HG02798 (cell line): Measurements from ENCODE around the gene ZC3H12C.
"Not testable (repeated sequence)": the region's sequence is repeated elsewhere in the genome, so short reads cannot be mapped to it uniquely, and the experiment has no call there.

Experiments used
- ATAC-seq: cut with Tn5 transposase; IDR thresholded peaks from one replicate; pipeline ENCODE4 v1.9.1; 2021; ENCODE audit warnings: mild to moderate bottlenecking; ENCODE audit not compliant: unreplicated experiment, poor library complexity

ZC3H12C gene

GRCh38 chr11:110174645-110175310, 81.6 kb downstream of the ZC3H12C start:
- ATAC-seq, result no peak

DNA sequence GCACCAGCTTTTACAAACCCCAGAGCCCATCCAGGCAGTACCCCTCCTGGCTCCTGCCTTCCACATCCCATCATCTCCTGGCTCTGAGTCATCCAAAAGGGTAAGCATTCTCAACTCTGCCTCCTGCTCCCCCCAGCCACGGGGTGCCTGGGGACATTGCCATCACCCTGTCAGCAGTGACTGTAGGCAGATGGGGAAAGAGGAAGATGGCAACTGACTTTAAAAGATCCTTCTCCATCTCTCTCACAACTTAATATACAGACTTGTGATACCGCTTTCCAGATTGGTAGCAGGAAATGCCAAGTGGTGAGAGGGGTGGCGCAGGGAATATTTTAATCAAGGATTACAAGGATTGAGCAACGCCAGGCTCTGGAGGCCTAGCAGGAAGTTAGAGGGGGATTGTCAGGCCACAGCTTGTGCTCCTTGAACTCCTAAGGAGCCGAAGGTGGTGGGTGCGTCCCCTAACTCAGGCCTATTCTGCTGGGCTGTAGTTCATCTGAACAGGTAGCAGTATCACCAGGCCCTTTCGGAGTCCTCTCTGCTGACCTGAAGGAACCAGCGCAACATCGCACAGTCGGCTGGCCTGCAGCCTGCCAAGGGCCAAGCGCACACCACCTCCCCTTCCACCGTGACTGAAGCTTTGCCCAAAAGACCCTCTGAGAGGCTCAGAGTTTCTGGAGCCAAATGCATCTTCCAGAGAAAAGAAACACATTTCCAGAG, 83.3 kb downstream of the ZC3H12C start:
- ATAC-seq, result no peak

DNA sequence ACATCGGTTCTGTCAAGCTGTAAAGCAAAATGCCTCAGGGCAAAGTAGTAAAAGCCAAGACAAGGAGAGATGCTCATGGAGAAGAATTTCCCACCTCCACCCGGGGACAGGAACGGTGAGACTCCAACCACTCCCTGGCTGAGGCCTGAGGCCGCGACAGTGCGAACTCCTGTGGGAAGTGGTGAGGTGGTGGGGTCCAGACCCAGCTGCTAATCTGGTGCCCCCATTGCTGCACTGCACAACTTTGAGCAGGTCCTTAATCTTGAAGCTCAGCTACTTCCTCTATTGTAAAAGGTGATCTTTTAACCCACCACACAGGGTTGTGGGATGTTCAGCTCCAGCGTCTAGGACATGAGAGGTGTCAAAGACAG, 83.9 kb downstream of the ZC3H12C start:
- no peak for ATAC-seq

- no peak for ATAC-seq
Measured at GRCh38 chr11:110179064-110179463, 85.9 kb downstream of the ZC3H12C start.

DNA sequence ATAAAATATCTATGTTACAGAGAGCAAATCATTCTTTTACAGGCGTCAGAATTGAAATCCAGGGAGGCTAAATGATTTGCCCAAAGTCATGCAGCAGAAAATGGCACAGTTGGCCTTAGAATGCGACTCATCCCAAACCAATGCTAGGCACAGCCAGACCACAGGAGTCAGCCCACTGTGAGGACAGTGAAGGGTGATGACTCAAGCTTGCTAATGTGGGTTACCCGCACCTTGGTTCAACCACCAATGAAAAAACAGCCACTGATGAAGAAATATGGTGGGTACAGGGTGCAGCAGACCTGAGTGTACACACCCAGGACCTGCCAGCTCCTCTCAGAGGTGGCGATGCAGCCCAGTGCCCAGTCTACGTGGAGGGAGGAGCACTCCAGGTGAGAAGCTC, 89.7 kb downstream of the ZC3H12C start:
- ATAC-seq, result no peak

- ATAC-seq, result no peak
Measured at GRCh38 chr11:110184456-110184855, 91.3 kb downstream of the ZC3H12C start.

- no peak for ATAC-seq
Measured at GRCh38 chr11:110185121-110185591, 92.0 kb downstream of the ZC3H12C start.

GRCh38 chr11:110185599-110185998, 92.4 kb downstream of the ZC3H12C start:
- no peak for ATAC-seq

GRCh38 chr11:110186456-110186855, 93.3 kb downstream of the ZC3H12C start:
- no peak for ATAC-seq

GRCh38 chr11:110186867-110187266, 93.7 kb downstream of the ZC3H12C start:
- no peak for ATAC-seq

- ATAC-seq, result no peak
Measured at GRCh38 chr11:110187731-110188130, 94.5 kb downstream of the ZC3H12C start.

GRCh38 chr11:110190885-110191284, 97.7 kb downstream of the ZC3H12C start:
- ATAC-seq, result no peak

DNA sequence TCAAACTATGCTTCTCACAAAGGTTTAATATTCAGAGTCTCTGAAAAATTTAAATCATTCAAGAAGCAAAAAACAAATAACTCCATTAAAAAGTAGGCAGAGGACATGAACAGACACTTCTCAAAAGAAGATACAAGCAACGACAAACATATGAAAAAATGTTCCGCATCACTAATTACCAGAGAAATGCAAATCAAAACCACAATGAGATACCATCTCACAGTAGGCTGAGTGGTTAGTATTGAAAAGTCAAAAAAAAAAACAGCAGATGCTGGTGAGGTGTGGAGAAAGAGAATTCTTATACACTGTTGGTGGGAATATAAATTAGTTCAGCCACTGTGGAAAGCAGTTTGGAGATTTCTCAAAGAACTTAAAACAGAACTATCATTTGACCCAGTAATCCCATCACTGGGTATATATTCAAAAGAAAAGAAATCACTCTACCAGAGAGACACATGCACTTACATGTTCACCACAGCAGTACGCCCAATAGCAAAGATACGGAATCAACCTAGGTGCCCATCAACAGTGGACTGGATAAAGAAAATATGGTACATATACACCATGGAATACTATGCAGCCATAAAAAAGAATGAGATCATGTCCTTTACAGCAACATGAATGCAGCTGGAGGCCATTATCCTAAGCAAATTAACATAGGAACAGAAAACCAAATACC, 99.6 kb downstream of the ZC3H12C start:
- ATAC-seq, result peak; percentile 71

DNA sequence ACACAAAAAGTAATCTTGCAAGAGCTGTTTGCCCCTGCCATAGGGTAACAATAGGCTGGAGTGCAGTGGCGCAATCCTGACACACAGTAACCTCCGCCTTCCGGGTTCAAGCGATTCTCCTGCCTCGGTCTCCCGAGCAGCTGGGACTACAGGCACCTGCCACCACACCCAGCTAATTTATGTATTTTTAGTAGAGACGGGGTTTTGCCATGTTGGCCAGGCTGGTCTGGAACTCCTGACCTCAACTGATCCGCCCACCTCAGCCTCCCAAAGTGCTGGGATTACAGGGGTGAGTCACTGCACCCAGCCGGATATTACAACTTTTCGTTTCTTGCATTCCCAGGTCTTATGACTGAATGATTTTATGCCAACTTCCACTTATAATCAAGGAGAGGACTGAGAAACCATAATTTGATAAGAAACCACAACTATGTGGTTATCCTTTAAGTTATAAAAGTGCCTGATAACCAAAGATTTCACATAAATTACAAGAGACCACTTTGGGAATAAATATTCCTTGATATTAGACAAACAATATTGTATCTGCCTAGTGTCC, 101.1 kb downstream of the ZC3H12C start:
- ATAC-seq, result not testable (repeated sequence)

DNA sequence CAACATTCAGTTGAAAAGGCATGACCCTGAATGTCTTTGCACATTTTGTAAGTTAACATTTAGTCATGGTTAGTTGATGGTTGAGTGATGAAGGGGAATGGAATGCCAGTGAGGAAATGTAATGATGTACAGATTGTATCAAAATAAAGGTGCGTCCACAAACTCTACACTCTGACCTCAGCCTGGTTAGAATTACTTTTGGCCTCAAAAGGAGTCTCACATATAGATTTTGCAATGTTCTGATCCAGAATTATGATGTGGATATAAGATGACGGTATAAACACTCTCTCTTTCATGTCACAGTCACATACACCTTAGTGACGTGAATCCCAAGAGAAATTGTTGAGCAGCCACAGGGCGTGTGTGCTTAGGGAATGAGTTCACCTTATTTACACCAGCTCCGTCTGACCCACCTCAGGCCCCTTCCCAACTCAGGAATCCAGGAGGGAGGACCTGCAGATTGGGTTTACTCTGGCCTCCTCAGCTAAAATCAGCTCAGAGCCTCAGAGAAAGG, 103.1 kb downstream of the ZC3H12C start:
- ATAC-seq, result no peak

GRCh38 chr11:110196884-110197420, 103.8 kb downstream of the ZC3H12C start:
- no peak for ATAC-seq

DNA sequence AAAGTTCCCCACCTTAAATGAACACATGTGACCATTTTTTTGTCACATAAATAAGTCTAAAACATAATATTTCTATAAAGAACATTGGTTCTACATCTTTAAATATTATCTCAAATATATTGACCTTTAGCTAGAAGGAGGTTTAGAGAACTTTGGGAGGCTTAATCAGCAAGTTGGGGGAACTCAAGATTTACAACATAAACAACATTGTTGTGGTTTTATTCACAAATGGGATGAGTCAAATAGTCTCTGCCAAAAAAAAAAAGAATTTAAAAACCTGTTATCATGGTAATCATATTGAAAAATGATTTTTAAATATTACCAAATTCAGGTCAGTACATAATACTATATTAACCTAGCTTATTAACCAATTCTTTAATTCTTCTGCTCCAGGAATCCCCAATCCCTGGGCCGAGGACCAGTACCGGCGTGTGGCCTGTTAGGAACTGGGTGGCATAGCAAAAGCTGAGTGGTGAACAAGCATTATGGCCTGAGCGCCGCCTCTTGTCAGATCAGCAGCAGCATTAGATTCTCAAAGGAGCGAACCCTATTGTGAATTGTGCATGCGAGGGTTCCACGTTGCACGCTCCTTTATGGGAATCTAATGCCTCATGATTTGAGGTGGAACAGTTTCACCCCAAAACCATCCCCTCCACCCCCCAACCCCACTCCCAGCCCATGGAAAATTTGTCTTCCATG, 105.0 kb downstream of the ZC3H12C start:
- no peak for ATAC-seq

DNA sequence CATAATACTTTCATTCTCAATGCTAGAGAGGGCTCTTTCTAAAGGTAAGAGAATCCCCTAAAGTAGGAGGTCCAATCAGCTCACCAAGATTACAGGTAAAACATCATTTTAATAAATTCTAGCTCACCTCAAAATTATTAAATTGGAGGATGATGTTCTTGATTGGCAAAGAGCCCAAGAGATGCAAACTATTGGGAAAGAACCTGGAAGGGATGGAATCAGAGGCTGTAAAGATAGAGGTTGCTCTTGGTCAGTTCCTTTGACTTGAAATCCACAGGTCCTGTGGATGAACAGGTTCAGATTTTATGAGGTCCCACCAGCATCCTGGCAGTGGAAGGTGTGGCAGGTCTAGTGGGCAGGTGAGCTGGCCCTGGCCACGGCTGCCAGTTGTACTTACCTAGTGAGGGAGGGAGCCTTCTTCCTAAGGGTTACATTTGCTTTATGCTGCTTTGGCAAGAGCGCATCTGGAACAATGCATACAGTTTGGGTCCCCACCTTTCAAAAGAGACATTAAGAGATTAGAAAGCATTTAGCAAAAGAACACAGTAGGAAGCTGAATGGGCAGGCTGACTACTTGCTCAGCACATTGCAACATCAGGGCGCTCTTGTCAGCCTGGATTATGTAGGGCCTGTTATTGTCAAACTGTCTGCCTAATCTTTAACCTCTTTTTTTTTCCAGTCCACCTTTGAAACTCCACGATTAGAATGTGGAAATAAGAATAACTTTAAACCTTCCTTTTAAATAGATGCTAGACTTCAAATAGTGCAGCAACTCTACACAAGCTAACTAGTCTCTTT, 106.2 kb downstream of the ZC3H12C start:
- ATAC-seq, result no peak

- ATAC-seq, result no peak
Measured at GRCh38 chr11:110200241-110200640, 107.0 kb downstream of the ZC3H12C start.
